MM.1S (cell line): ENCODE results near the gene POLR2H.

Experiments
- DNase-seq: peaks from one replicate; pipeline ENCODE4 v3.0.0-alpha.2; 2015
- H2AFZ ChIP-seq: fragments of 300-600 bp; sonication (generic); 2 replicates; pipeline ENCODE4 v1.6.0; 2016; ENCODE audit warnings: antibody characterized with exemption, low read length
- H3F3A ChIP-seq: fragments of 300-600 bp; sonication (generic); 2 replicates; pipeline ENCODE4 v1.6.1; 2016; ENCODE audit warnings: mild to moderate bottlenecking, antibody characterized with exemption, low read length, moderate library complexity, mixed read lengths; ENCODE audit not compliant: insufficient read depth
- H3K27ac ChIP-seq: fragments of 300-600 bp; sonication (generic); 2 replicates; pipeline ENCODE4 v1.5.1; 2016; ENCODE audit warnings: mild to moderate bottlenecking, low read length
- H3K27me3 ChIP-seq: fragments of 300-600 bp; sonication (generic); replicated peaks from 2 replicates; pipeline ENCODE4 v1.6.0; 2016; ENCODE audit warnings: low read length; ENCODE audit not compliant: insufficient read depth
- H3K36me3 ChIP-seq: fragments of 300-600 bp; sonication (generic); replicated peaks from 2 replicates; pipeline ENCODE4 v1.6.1; 2016; ENCODE audit warnings: mild to moderate bottlenecking, low read length, mixed read lengths; ENCODE audit not compliant: insufficient read depth
- H3K4me1 ChIP-seq: fragments of 300-600 bp; sonication (generic); 2 replicates; pipeline ENCODE4 v1.6.1; 2016; ENCODE audit warnings: low read length, mixed read lengths
- H3K4me2 ChIP-seq: fragments of 300-600 bp; sonication (generic); 2 replicates; pipeline ENCODE4 v1.6.0; 2016; ENCODE audit warnings: low read depth, low read length
- H3K4me3 ChIP-seq: fragments of 300-600 bp; sonication (generic); 2 replicates; pipeline ENCODE4 v1.5.1; 2016; ENCODE audit warnings: low read length, mixed read lengths
- H3K79me2 ChIP-seq: fragments of 300-600 bp; sonication (generic); 2 replicates; pipeline ENCODE4 v1.6.1; 2016; ENCODE audit warnings: mixed run types, low read length, mixed read lengths
- H3K9ac ChIP-seq: fragments of 300-600 bp; sonication (generic); 2 replicates; pipeline ENCODE4 v1.6.1; 2016; ENCODE audit warnings: low read length, mixed read lengths
- H3K9me2 ChIP-seq: fragments of 300-600 bp; sonication (generic); replicated peaks from 2 replicates; pipeline ENCODE4 v1.6.1; 2016; ENCODE audit warnings: mild to moderate bottlenecking, low read length, mixed read lengths; ENCODE audit not compliant: insufficient read depth
- H3K9me3 ChIP-seq: fragments of 300-600 bp; sonication (generic); replicated peaks from 2 replicates; pipeline ENCODE4 v1.6.1; 2016; ENCODE audit warnings: mild to moderate bottlenecking, low read length, mixed read lengths; ENCODE audit not compliant: insufficient read depth
- H4K20me1 ChIP-seq: fragments of 300-600 bp; sonication (generic); 2 replicates; pipeline ENCODE4 v1.6.1; 2016; ENCODE audit warnings: mild to moderate bottlenecking, low read length, moderate library complexity, mixed read lengths; ENCODE audit not compliant: insufficient read depth
- CTCF ChIP-seq: fragments of 300-600 bp; sonication (generic); IDR thresholded peaks from 2 replicates; pipeline ENCODE4 v1.5.1; 2016; ENCODE audit warnings: antibody characterized with exemption, low read length, mixed read lengths
- EZH2 ChIP-seq: fragments of 300-600 bp; sonication (generic); optimal IDR thresholded peaks from 2 replicates; pipeline ENCODE3; 2017; ENCODE audit warnings: low read depth, mild to moderate bottlenecking, antibody characterized with exemption, low read length, mixed read lengths
- EZH2phosphoT487 ChIP-seq: fragments of 300-600 bp; sonication (generic); IDR thresholded peaks from 2 replicates; pipeline ENCODE4 v1.6.1; 2018; ENCODE audit warnings: antibody characterized with exemption, low read length

The POLR2H gene

GRCh38 chr3:184360070-184360928 is 1.2 kb upstream of the POLR2H start:
- Histone ChIP-seq H2AFZ (no peak overlapping the region), H3K4me3 (peak overlapping the region; percentile 84), H3K36me3 (0 out of 2 replicates have a peak, but pooled peaks cover 5% of the 10 kb centered on the region), H3K27me3 (no peaks in the 10 kb centered on the region), H3K9ac (no peak overlapping the region), H3K79me2 (peaks cover 26% of the 10 kb centered on the region), H3K9me3 (no peaks in the 10 kb centered on the region), H3K4me2 (peak overlapping the region; percentile 94), H3K27ac (no peak overlapping the region), H3F3A (peaks cover 19% of the 10 kb centered on the region), H4K20me1 (no peaks in the 10 kb centered on the region), H3K9me2 (no peaks in the 10 kb centered on the region), H3K4me1 (0 out of 2 replicates have a peak, but pooled peaks cover 6% of the 10 kb centered on the region)
- no peak for DNase-seq
- TF ChIP-seq CTCF = no peak
- no peak for TF ChIP-seq EZH2
- no peak for TF ChIP-seq EZH2phosphoT487

GRCh38 chr3:184360929-184361531 is 480 bp upstream of the POLR2H start:
- Histone ChIP-seq H3K79me2 (peaks cover 26% of the 10 kb centered on the region), H3F3A (peaks cover 19% of the 10 kb centered on the region), H3K9ac (peak overlapping the region; percentile 72), H3K4me2 (peak overlapping the region; percentile 94), H3K27me3 (no peaks in the 10 kb centered on the region), H3K9me3 (no peaks in the 10 kb centered on the region), H4K20me1 (no peaks in the 10 kb centered on the region), H3K4me3 (peak overlapping the region; percentile 84), H3K9me2 (no peaks in the 10 kb centered on the region), H3K36me3 (0 out of 2 replicates have a peak, but pooled peaks cover 5% of the 10 kb centered on the region), H2AFZ (peak overlapping the region; percentile 93), H3K4me1 (0 out of 2 replicates have a peak, but pooled peaks cover 6% of the 10 kb centered on the region), H3K27ac (no peak overlapping the region)
- TF ChIP-seq EZH2phosphoT487 (no peak), EZH2 (no peak), CTCF (no peak)
- DNase-seq = no peak

GRCh38 chr3:184361932-184362667 is 590 bp downstream of the POLR2H start:
- TF ChIP-seq EZH2 = no peak
- no peak for TF ChIP-seq EZH2phosphoT487
- TF ChIP-seq CTCF = no peak
- Histone ChIP-seq H2AFZ (peak overlapping the region; percentile 92), H3K27me3 (no peaks in the 10 kb centered on the region), H3K4me1 (0 out of 2 replicates have a peak, but pooled peaks cover 6% of the 10 kb centered on the region), H3K9me3 (no peaks in the 10 kb centered on the region), H4K20me1 (no peaks in the 10 kb centered on the region), H3K4me3 (peak overlapping the region; percentile 82), H3K4me2 (peak overlapping the region; percentile 86), H3K36me3 (0 out of 2 replicates have a peak, but pooled peaks cover 5% of the 10 kb centered on the region), H3K79me2 (peaks cover 30% of the 10 kb centered on the region), H3K9me2 (no peaks in the 10 kb centered on the region), H3K27ac (peak overlapping the region; percentile 74; the same call in 1 of the 2 replicates), H3F3A (peaks cover 19% of the 10 kb centered on the region), H3K9ac (peak overlapping the region; percentile 73)
- peak; percentile 50 for DNase-seq
